IMR-90 (cell line): ENCODE measurements around the gene DPEP1. TPM values are rescaled to one million over a fixed set of nuclear protein-coding genes. Genes with fewer than 3 reads are reported as not detected.
"Not testable (repeated sequence)": the region's sequence is repeated elsewhere in the genome, so short reads cannot be mapped to it uniquely, and the experiment has no call there.

Experiments used
- ATAC-seq: fragments of 200-7000 bp; cut with Tn5 transposase; 2 replicates; pipeline ENCODE4 v1.9.1; 2020; ENCODE audit warnings: low read depth, mild to moderate bottlenecking, moderate library complexity
- BruUV-seq: library from RNA; stranded (reverse); fragments of 400-500 nt; replicated peaks from 2 replicates; lab custom pipeline; 2021; lab: Mats Ljungman, UMichigan
- CTCF ChIA-PET: fragments of 300-600 bp; formaldehyde crosslinking; extraction: SDS; loops from one replicate; lab custom pipeline; 2021; ENCODE audit warnings: antibody characterized with exemption; lab: Yijun Ruan, JAX
- POLR2A ChIA-PET: fragments of 300-600 bp; sonication (Branson Sonifier 250); formaldehyde crosslinking; loops from one replicate; lab custom pipeline; 2022; ENCODE audit warnings: antibody characterized with exemption; ENCODE audit not compliant: unreplicated experiment; lab: Charles Lee
- DNase-seq: peaks from one replicate; pipeline ENCODE4 v3.0.0; 2013
- H2AFZ ChIP-seq: replicated peaks from 2 replicates; pipeline ENCODE3; 2013; ENCODE audit warnings: low read length, mild to moderate bottlenecking; ENCODE audit not compliant: poor library complexity
- H2AK5ac ChIP-seq: 2 replicates; pipeline ENCODE4 v1.6.1; 2013; ENCODE audit warnings: low read depth, low read length, inconsistent platforms
- H2AK9ac ChIP-seq: replicated peaks from 2 replicates; pipeline ENCODE3; 2013; ENCODE audit warnings: mild to moderate bottlenecking, low read depth, low read length, moderate library complexity; ENCODE audit not compliant: poor library complexity
- H2BK120ac ChIP-seq: 2 replicates; pipeline ENCODE4 v1.6.1; 2013; ENCODE audit warnings: low read depth, low read length, inconsistent platforms
- H2BK15ac ChIP-seq: 3 replicates; pipeline ENCODE4 v1.6.1; 2013; ENCODE audit warnings: low read depth, low read length, inconsistent platforms
- H2BK20ac ChIP-seq: 2 replicates; pipeline ENCODE4 v1.6.1; 2013; ENCODE audit warnings: low read depth, mild to moderate bottlenecking, inconsistent platforms, low read length, moderate library complexity
- H2BK5ac ChIP-seq: 2 replicates; pipeline ENCODE4 v1.6.1; 2013; ENCODE audit warnings: mild to moderate bottlenecking, low read depth, low read length, inconsistent platforms; ENCODE audit not compliant: poor library complexity, severe bottlenecking
- H3K14ac ChIP-seq: replicated peaks from 2 replicates; pipeline ENCODE4 v1.6.1; 2013; ENCODE audit warnings: low read depth, low read length, inconsistent platforms
- H3K18ac ChIP-seq: 2 replicates; pipeline ENCODE4 v1.6.1; 2013; ENCODE audit warnings: low read depth, low read length, control low read depth
- H3K23ac ChIP-seq: 2 replicates; pipeline ENCODE4 v1.6.1; 2013; ENCODE audit warnings: low read depth, low read length, inconsistent platforms
- H3K27ac ChIP-seq: 2 replicates; pipeline ENCODE4 v1.5.1; 2013; ENCODE audit warnings: mild to moderate bottlenecking, control low read depth, low read length; ENCODE audit not compliant: insufficient read depth
- H3K27me3 ChIP-seq: 2 replicates; pipeline ENCODE4 v1.6.1; 2013; ENCODE audit warnings: low read length; ENCODE audit not compliant: control insufficient read depth, insufficient read depth
- H3K36me3 ChIP-seq: 2 replicates; pipeline ENCODE4 v1.6.1; 2013; ENCODE audit warnings: low read length, mixed read lengths; ENCODE audit not compliant: control insufficient read depth, insufficient read depth
- H3K4ac ChIP-seq: 2 replicates; pipeline ENCODE4 v1.6.1; 2013; ENCODE audit warnings: low read depth, low read length, inconsistent platforms
- H3K4me1 ChIP-seq: 2 replicates; pipeline ENCODE4 v1.6.1; 2013; ENCODE audit warnings: low read length, mixed read lengths; ENCODE audit not compliant: control insufficient read depth, insufficient read depth
- H3K4me2 ChIP-seq: 2 replicates; pipeline ENCODE4 v1.6.1; 2013; ENCODE audit warnings: low read depth, mild to moderate bottlenecking, control low read depth, low read length, moderate library complexity
- H3K4me3 ChIP-seq: 2 replicates; pipeline ENCODE4 v1.5.1; 2013; ENCODE audit warnings: low read depth, mild to moderate bottlenecking, control low read depth, low read length, moderate library complexity; ENCODE audit not compliant: insufficient read depth
- H3K56ac ChIP-seq: 2 replicates; pipeline ENCODE4 v1.6.1; 2013; ENCODE audit warnings: low read length, inconsistent platforms; ENCODE audit not compliant: insufficient read depth; ENCODE audit errors: extremely low read depth
- H3K79me1 ChIP-seq, 2 experiments: 2 replicates each; pipeline ENCODE4 v1.6.1; 2013; ENCODE audit warnings: low read length in 2 of 2, inconsistent platforms in 1 of 2, low read depth in 1 of 2
- H3K9ac ChIP-seq: 2 replicates; pipeline ENCODE4 v1.6.1; 2013; ENCODE audit warnings: low read depth, low read length, control low read depth
- H3K9me1 ChIP-seq: 2 replicates; pipeline ENCODE4 v1.6.1; 2013; ENCODE audit warnings: low read length, inconsistent platforms; ENCODE audit not compliant: insufficient read depth
- H3K9me3 ChIP-seq: 2 replicates; pipeline ENCODE4 v1.6.1; 2013; ENCODE audit warnings: low read length; ENCODE audit not compliant: control insufficient read depth, insufficient read depth
- H4K20me1 ChIP-seq: 2 replicates; pipeline ENCODE4 v1.6.1; 2013; ENCODE audit warnings: low read length, inconsistent platforms; ENCODE audit not compliant: insufficient read depth
- H4K5ac ChIP-seq: 2 replicates; pipeline ENCODE4 v1.6.1; 2013; ENCODE audit warnings: mild to moderate bottlenecking, low read depth, low read length, control low read depth
- H4K8ac ChIP-seq, 2 experiments: 2 replicates each; pipeline ENCODE4 v1.6.1; 2013; ENCODE audit warnings: low read depth in 2 of 2, low read length in 2 of 2, control low read depth in 1 of 2, inconsistent platforms in 1 of 2
- H4K91ac ChIP-seq: 2 replicates; pipeline ENCODE4 v1.6.1; 2013; ENCODE audit warnings: low read depth, low read length, inconsistent platforms; ENCODE audit not compliant: insufficient read depth
- WGBS, 2 experiments: methylation state at CpG; one replicate each; pipeline versions ENCODE4 v1.1.5 to v1.1.7; 2013; ENCODE audit warnings: missing lambda C conversion rate in 2 of 2; ENCODE audit not compliant: insufficient read length in 1 of 2; ENCODE audit errors: extremely low coverage in 2 of 2; 5-methylcytosine and 5-hydroxymethylcytosine counted together
- dilution Hi-C: fragments of 300-500 bp; cut with HindIII; formaldehyde crosslinking; loops from one replicate; pipeline ENCODE4 v1.14.3; 2018; ENCODE audit warnings: low sequenced_read_pairs; ENCODE audit not compliant: unreplicated experiment
- in situ Hi-C: fragments of 300-500 bp; cut with MboI; formaldehyde crosslinking; loops from 3 replicates; pipeline ENCODE4 v1.14.3; 2019; ENCODE audit warnings: low sequenced_read_pairs, inconsistent platforms, mixed read lengths
- intact Hi-C: fragments of 100-400 bp; cut with micrococcal nuclease; formaldehyde crosslinking; loops from 2 replicates; pipeline ENCODE4 v1.10.0; 2022
- polyA plus RNA-seq, 3 experiments: library from polyadenylated mRNA; depleted of rRNA; stranded (reverse); fragments of >200 nt; gene quantifications; 2 replicates each; pipeline ENCODE4 v1.2.3, GENCODE V29; 2012; ENCODE audit warnings: low replicate concordance in 1 of 3
- total RNA-seq: library from RNA; depleted of rRNA; stranded (reverse); fragments of >200 nt; gene quantifications from 2 replicates; pipeline ENCODE4 v1.2.3, GENCODE V29; 2012

DPEP1 gene
- total and polyA plus RNA-seq, 2 of the 4 experiments (the other 2 are of a cell fraction) = not detected

GRCh38 chr16:89671565-89671964 lies 58.1 kb downstream of the DPEP1 start:
- H2BK20ac ChIP-seq, BruUV-seq, H3K4ac ChIP-seq, H2AK9ac ChIP-seq, H2BK120ac ChIP-seq, H3K23ac ChIP-seq, POLR2A ChIA-PET, dilution Hi-C loops, H3K4me3 ChIP-seq, H3K18ac ChIP-seq, in situ Hi-C loops, DNase-seq, H4K91ac ChIP-seq, H3K4me1 ChIP-seq, H3K4me2 ChIP-seq, H3K9me3 ChIP-seq, ATAC-seq, intact Hi-C loops, H4K20me1 ChIP-seq, H2AK5ac ChIP-seq, H3K27me3 ChIP-seq, H4K5ac ChIP-seq, H3K27ac ChIP-seq, H2BK15ac ChIP-seq, H3K14ac ChIP-seq, H2BK5ac ChIP-seq, H3K9me1 ChIP-seq, H2AFZ ChIP-seq, H3K9ac ChIP-seq, H3K36me3 ChIP-seq, H3K79me1 ChIP-seq, H3K56ac ChIP-seq, H4K8ac ChIP-seq: not testable (repeated sequence)
- no CpG with 5 or more reads among the region's 4 CpGs for WGBS, 2 experiments
- CTCF ChIA-PET = interaction anchor here (0.6 to 1.0 kb wide), 2 partner anchors 15 to 72 kb away, joined by 3 read pairs; partner anchors contain the start of gene CDK10
